Left lung (tissue), 10 donors: ENCODE data around the gene DEDD2. TPM values are rescaled to one million over a fixed set of nuclear protein-coding genes. Genes with fewer than 3 reads are reported as not detected.

Experiments used
- ATAC-seq: fragments of 200-7000 bp; cut with Tn5 transposase; one replicate; pipeline ENCODE4 v1.9.1; 2020; ENCODE audit warnings: moderate library complexity
- DNase-seq, 4 donors: peaks; one replicate each; pipeline ENCODE4 v3.0.0-alpha.2; 2013 to 2020
- H3K27ac ChIP-seq, 2 donors: fragments of 200-600 bp; sonication (generic) in 1 of 2; one replicate each; pipeline versions ENCODE4 v1.5.0 to v1.8.0; 2020 to 2021
- H3K27me3 ChIP-seq, 2 donors: fragments of 200-600 bp; sonication (generic) in 1 of 2; one replicate each; pipeline versions ENCODE4 v1.5.0 to v1.8.0; 2020 to 2021
- H3K36me3 ChIP-seq, 2 donors: fragments of 200-600 bp; sonication (generic) in 1 of 2; one replicate each; pipeline versions ENCODE4 v1.5.0 to v1.8.0; 2020 to 2021
- H3K4me1 ChIP-seq, 2 donors: fragments of 200-600 bp; one replicate each; pipeline ENCODE4 v1.8.0; 2021
- H3K4me3 ChIP-seq, 2 donors: fragments of 200-600 bp; sonication (generic) in 1 of 2; one replicate each; pipeline versions ENCODE4 v1.5.0 to v1.8.0; 2020 to 2021; ENCODE audit warnings: mild to moderate bottlenecking in 1 of 2
- H3K9me3 ChIP-seq, 2 donors: fragments of 200-600 bp; sonication (generic) in 1 of 2; one replicate each; pipeline versions ENCODE4 v1.5.0 to v1.8.0; 2020 to 2021
- CTCF ChIP-seq, 2 donors: fragments of 200-600 bp; sonication (generic) in 1 of 2; IDR thresholded peaks; one replicate each; pipeline versions ENCODE4 v1.5.0 to v1.8.0; 2021; ENCODE audit warnings: antibody characterized with exemption in 2 of 2
- intact Hi-C, 2 donors: fragments of 100-400 bp; cut with DNase I; formaldehyde crosslinking; loops; one replicate each; pipeline versions ENCODE4 v1.11.2 to v1.14.2; 2022
- polyA plus RNA-seq, 6 donors: library from polyadenylated mRNA; unstranded; fragments of 120-200 nt; gene quantifications; one replicate each; pipeline ENCODE4 v1.2.1, GENCODE V29; 2013; ENCODE audit not compliant: insufficient read length in 6 of 6
- total RNA-seq, 2 donors: library from RNA; stranded (reverse); fragmentation: NEBNext Ultra II Directional; extraction: Animal tissue kit (Norgen Biotek cat#: 25700); gene quantifications; one replicate each; pipeline ENCODE4 v1.2.1, GENCODE V29; 2021
- donor health status: DM: no; HTN: yes; CAD: no.
- donor health status: DM: no; HTN: no; CAD: no.

The DEDD2 gene
- total and polyA plus RNA-seq, 8 donors = 15.7 to 34.8 (median 21.0) TPM

DNA sequence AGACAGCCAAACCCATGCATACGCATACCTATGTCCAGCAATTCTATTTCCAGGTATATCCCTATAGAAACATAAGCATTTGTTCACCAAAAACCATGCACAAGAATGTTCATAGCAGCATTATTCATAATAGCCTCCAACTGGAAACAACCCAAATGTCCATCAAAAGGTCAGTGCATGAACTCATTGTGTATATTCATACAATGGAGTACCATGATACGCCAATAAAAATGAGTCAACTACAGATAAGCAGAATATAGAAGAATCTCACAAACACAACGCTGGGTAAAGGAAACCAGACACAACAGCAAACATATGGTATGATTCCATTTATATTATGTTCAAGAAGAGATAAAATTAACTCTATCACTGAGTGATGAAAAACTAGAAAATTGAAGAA, 23.8 kb downstream of the DEDD2 start:
- Histone ChIP-seq H3K4me3 (no peak overlapping the region), H3K27ac (no peak overlapping the region), H3K4me1 (peaks cover 0 to 54% of the 10 kb centered on the region in 2 donors), H3K9me3 (peaks cover 0 to 3% of the 10 kb centered on the region in 2 donors), H3K27me3 (no peaks in the 10 kb centered on the region), H3K36me3 (peaks cover 0 to 27% of the 10 kb centered on the region in 2 donors)
- TF ChIP-seq CTCF (IDR thresholded peaks at IDR 0.05) = no peak
- ATAC-seq = no peak
- intact Hi-C loops = no loop called here
- DNase-seq = no peak

DNA sequence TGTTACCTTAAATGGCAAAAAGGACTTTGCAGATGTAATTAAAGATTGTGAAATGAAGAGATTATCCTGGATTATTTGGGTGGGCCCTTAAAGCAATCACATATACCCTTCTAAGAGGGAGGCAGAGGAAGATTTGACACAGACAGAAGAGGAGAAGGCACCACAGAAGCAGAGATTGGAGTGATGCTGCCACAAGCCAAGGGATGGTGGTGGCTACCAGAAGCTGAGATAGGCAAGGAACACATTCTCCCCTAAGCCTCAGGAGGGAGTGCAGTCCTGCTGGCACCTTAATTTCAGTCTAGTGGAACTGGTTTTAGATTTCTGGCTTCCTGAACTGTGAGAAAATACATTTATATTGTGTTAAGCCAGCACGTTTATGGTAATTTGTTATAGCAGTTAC, 24.2 kb downstream of the DEDD2 start:
- H3K4me1 ChIP-seq = peaks cover 0 to 50% of the 10 kb centered on the region in 2 donors
- no peak overlapping the region for H3K4me3 ChIP-seq
- no peaks in the 10 kb centered on the region for H3K27me3 ChIP-seq
- DNase-seq = no peak
- no peak for TF ChIP-seq CTCF (IDR thresholded peaks at IDR 0.05)
- no peak for ATAC-seq
- H3K27ac ChIP-seq = no peak overlapping the region
- peaks cover 0 to 23% of the 10 kb centered on the region in 2 donors for H3K36me3 ChIP-seq
- H3K9me3 ChIP-seq = peaks cover 0 to 3% of the 10 kb centered on the region in 2 donors
- intact Hi-C loops = no loop called here

DNA sequence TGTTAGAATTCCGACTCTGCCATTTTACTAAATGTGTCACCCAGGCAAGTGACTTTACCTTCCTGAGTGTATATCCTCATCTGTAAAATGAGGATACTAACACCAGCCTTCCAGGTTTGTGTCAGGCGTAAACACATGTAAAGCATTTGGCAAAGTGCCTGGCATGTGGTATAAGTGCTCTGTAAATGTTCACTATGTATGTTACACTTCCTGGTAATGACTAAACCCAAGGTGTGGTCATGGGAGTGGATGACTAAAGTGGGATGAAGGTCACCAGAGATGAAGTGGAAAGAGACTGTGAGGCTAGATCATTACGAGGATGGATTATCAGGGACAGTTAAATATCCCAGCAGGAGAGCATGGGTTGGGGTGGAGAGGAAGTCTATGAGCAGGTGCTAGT, 25.6 kb downstream of the DEDD2 start:
- DNase-seq = peak in 1 of 4 donors; percentile 41
- peak; percentile 82 for ATAC-seq
- Histone ChIP-seq H3K27me3 (no peaks in the 10 kb centered on the region), H3K36me3 (peaks cover 0 to 9% of the 10 kb centered on the region in 2 donors), H3K27ac (peak overlapping the region in 1 of 2 donors; percentile 48), H3K9me3 (peaks cover 0 to 3% of the 10 kb centered on the region in 2 donors), H3K4me1 (peaks cover 0 to 35% of the 10 kb centered on the region in 2 donors), H3K4me3 (no peak overlapping the region)
- TF ChIP-seq CTCF (IDR thresholded peaks at IDR 0.05) = no peak
- intact Hi-C loops = no loop called here

GRCh38 chr19:42191330-42191729, 26.1 kb downstream of the DEDD2 start:
- ATAC-seq (no peak), DNase-seq (no peak)
- Histone ChIP-seq H3K36me3 (peaks cover 0 to 4% of the 10 kb centered on the region in 2 donors), H3K9me3 (peaks cover 0 to 3% of the 10 kb centered on the region in 2 donors), H3K4me1 (peaks cover 0 to 33% of the 10 kb centered on the region in 2 donors), H3K27ac (peak overlapping the region in 1 of 2 donors; percentile 48), H3K27me3 (no peaks in the 10 kb centered on the region), H3K4me3 (no peak overlapping the region)
- no peak for TF ChIP-seq CTCF (IDR thresholded peaks at IDR 0.05)
- intact Hi-C loops = no loop called here

DNA sequence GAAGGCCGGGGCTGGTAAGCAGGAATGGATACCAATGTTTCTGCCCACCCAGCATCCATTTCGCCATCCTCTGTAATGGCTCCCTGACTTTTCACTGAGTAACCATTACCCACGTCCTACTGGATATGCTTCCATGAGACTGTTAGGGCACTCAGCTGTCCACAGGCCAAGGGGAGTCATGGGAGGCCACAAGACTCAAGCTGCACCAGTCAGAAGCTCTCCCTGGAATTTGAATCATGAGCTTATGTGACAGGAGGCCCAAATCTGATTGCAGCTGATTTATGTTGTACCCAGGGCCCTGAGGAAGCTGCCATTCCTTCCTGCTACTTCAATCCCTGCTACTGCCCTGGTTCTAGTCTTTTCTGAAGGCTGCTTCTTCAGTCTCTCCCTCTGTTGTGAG, 28.3 kb downstream of the DEDD2 start:
- H3K9me3 ChIP-seq = peaks cover 0 to 3% of the 10 kb centered on the region in 2 donors
- intact Hi-C loops = loop anchor here in 1 of 2 donors (10.0 kb wide), 1 partner anchor 54 kb away; the partner anchor contains the start of gene POU2F2
- no peaks in the 10 kb centered on the region for H3K36me3 ChIP-seq
- TF ChIP-seq CTCF (IDR thresholded peaks at IDR 0.05) = no peak
- no peak overlapping the region for H3K27ac ChIP-seq
- H3K27me3 ChIP-seq = no peaks in the 10 kb centered on the region
- H3K4me1 ChIP-seq = peaks cover 6 to 42% of the 10 kb centered on the region in 2 donors
- H3K4me3 ChIP-seq = no peak overlapping the region
- no peak for ATAC-seq
- no peak for DNase-seq
